ENCODE data around the gene PAPPA2. TPM values are rescaled to one million over a fixed set of nuclear protein-coding genes. Genes with fewer than 3 reads are reported as not detected.
"Not testable (repeated sequence)": the region's sequence is repeated elsewhere in the genome, so short reads cannot be mapped to it uniquely, and the experiment has no call there.

Gene PAPPA2
- total and polyA plus RNA-seq, 3 experiments from 2014 or later = 0.29 to 0.55 TPM; not detected in 1

DNA sequence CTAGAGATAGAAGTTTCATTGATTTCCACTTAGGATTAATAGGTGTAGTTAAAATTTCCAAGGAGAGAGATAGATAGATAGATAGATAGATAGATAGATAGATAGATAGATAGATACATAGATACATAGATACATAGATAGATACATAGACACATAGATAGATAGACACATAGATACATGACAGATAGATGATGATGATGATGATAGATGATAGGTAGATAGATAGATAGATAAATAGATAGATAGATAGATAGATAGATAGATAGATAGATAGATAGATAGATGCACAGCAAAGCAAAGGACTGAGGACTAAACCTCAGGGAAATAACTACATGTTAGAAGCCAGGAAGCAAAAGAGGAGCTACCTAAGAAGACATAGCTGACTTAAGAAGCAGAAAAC lies 171.8 kb downstream of the PAPPA2 start:
- not testable (repeated sequence) for H3K4me3 Mint-ChIP-seq, H3K9me3 Mint-ChIP-seq

DNA sequence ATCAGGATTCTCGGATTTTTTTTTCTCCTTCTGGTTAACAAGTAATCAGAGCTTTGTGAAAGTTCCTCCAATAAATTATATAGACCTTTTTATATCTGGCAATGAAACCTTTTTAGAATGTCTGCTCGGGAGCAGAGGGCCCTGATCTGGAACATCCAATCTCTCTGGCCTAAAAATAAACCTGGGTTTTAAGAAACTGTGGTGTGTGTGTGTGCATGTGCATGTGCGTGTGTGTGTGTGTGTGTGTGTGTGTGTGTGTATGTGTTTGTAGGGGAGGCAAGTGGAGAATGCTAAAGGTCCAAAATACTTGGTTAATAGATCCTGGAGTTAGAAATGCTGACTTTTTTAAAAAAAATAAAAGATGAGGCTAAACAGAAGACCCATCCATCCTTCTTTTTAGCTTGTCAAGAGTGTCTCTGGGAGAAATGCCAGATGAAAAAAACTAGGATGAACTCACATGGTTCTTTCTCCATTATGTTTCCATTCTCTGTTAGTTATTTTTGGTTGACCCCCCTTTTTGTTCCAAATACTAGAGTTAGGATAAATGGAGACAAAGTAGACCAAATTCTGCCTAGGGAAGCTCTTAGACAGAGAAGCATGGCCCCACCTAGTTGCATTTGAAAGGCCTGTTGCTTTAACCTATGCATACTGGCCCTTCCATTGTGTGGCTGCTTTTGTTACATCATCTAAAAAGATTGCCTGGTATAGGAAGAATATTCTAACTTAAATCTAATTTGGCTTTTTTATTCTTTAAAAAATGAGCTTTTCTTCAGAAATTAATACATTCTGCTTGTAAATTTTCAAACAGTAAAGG lies 175.9 kb downstream of the PAPPA2 start:
- H3K9me3 ChIP-seq (ENCODE audit: low read length) = no peaks in the 10 kb centered on the region
- no peaks in the 10 kb centered on the region for H3K36me3 Mint-ChIP-seq
- no peak overlapping the region for H3K4me3 ChIP-seq (ENCODE audit: low read length)
- POLR2A ChIA-PET = no interaction called here
- no peaks in the 10 kb centered on the region for H3K4me1 ChIP-seq (ENCODE audit: insufficient read depth, low read length)
- no peak overlapping the region for H3K4me3 Mint-ChIP-seq
- H3K27me3 ChIP-seq (ENCODE audit: insufficient read depth, low read length, poor library complexity, severe bottlenecking) = no peaks in the 10 kb centered on the region
- H3K27ac ChIP-seq (ENCODE audit: low read depth, low read length) = no peak overlapping the region
- peaks cover 0 to 1% of the 10 kb centered on the region in 2 donors for H3K27me3 Mint-ChIP-seq
- no peak overlapping the region for H3K27ac Mint-ChIP-seq
- H3K36me3 ChIP-seq (ENCODE audit: insufficient read depth, low read length) = no peaks in the 10 kb centered on the region
- CTCF ChIA-PET = no interaction called here
- no peaks in the 10 kb centered on the region for H3K4me1 Mint-ChIP-seq
- DNase-seq = no peak
- H3K9me3 Mint-ChIP-seq = peaks cover 0 to 6% (median 0%) of the 10 kb centered on the region in 5 donors

More for the DNA sequence above, 171.8 kb downstream of the PAPPA2 start:
- H3K27me3 ChIP-seq (ENCODE audit: insufficient read depth, low read length, poor library complexity, severe bottlenecking); CTCF ChIA-PET; DNase-seq; H3K9me3 ChIP-seq (ENCODE audit: low read length); POLR2A ChIA-PET; H3K36me3 Mint-ChIP-seq; H3K4me1 Mint-ChIP-seq; H3K36me3 ChIP-seq (ENCODE audit: insufficient read depth, low read length); H3K27ac Mint-ChIP-seq; H3K4me3 ChIP-seq (ENCODE audit: low read length); H3K27me3 Mint-ChIP-seq; H3K4me1 ChIP-seq (ENCODE audit: insufficient read depth, low read length); H3K27ac ChIP-seq (ENCODE audit: low read depth, low read length): not testable (repeated sequence)

DNA sequence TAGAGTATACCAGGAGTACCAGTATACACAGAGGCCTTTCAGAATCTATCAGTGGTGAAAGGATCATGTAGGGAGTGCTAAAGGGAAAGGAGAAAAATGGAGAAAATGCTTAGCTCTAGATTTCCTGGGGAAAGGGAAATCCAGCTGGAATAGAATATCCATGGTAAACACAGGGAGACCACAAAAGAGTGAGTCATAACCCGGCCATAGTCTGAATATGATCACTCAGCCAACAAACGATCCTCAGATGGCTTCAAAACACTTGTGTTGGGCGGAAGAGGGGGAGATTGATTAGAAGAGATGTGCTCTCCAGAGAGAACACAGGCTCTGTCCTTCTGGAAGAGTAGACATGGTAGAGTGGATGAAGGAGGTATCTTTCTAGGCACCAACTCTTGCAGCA lies 180.6 kb downstream of the PAPPA2 start:
- Histone ChIP-seq H3K4me3 (ENCODE audit: low read length) (no peak overlapping the region), H3K4me1 (ENCODE audit: insufficient read depth, low read length) (no peaks in the 10 kb centered on the region), H3K36me3 (ENCODE audit: insufficient read depth, low read length) (no peaks in the 10 kb centered on the region), H3K9me3 (ENCODE audit: low read length) (no peaks in the 10 kb centered on the region), H3K27ac (ENCODE audit: low read depth, low read length) (no peak overlapping the region), H3K27me3 (ENCODE audit: insufficient read depth, low read length, poor library complexity, severe bottlenecking) (no peaks in the 10 kb centered on the region)
- ChIA-PET POLR2A (no interaction called here), CTCF (no interaction called here)
- Mint-ChIP-seq H3K36me3 (no peaks in the 10 kb centered on the region), H3K4me1 (no peaks in the 10 kb centered on the region), H3K27me3 (peaks cover 0 to 1% of the 10 kb centered on the region in 2 donors), H3K4me3 (no peak overlapping the region), H3K9me3 (peaks cover 0 to 13% (median 3%) of the 10 kb centered on the region in 5 donors), H3K27ac (no peak overlapping the region)
- DNase-seq = no peak

DNA sequence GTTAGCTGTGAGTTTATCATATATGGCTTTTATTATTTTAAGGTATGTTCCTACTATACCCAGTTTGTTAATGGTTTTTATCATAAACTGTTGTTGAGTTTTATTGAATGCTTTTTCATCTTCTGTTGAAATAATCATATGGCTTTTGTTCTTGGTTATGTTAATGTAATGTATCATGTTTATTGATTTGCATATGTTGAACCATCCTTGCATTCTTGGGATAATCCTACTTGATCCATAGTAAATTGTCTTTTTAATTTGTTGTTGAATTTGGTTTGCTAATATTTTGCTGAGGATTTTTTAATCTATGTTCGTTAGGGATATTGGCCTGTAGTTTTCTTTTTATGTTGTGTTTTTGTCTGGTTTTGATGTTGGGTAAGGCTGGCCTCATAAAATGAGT lies 185.6 kb downstream of the PAPPA2 start:
- POLR2A ChIA-PET = no interaction called here
- Histone ChIP-seq H3K36me3 (ENCODE audit: insufficient read depth, low read length) (no peaks in the 10 kb centered on the region), H3K27me3 (ENCODE audit: insufficient read depth, low read length, poor library complexity, severe bottlenecking) (no peaks in the 10 kb centered on the region), H3K27ac (ENCODE audit: low read depth, low read length) (no peak overlapping the region), H3K4me3 (ENCODE audit: low read length) (no peak overlapping the region), H3K9me3 (ENCODE audit: low read length) (peaks cover 5% of the 10 kb centered on the region), H3K4me1 (ENCODE audit: insufficient read depth, low read length) (no peaks in the 10 kb centered on the region)
- CTCF ChIA-PET = no interaction called here
- Mint-ChIP-seq H3K36me3 (peaks cover 0 to 1% (median 0%) of the 10 kb centered on the region in 3 donors), H3K4me1 (no peaks in the 10 kb centered on the region), H3K9me3 (peaks cover 15 to 39% (median 28%) of the 10 kb centered on the region in 5 donors), H3K27me3 (no peaks in the 10 kb centered on the region), H3K4me3 (no peak overlapping the region), H3K27ac (no peak overlapping the region)
- no peak for DNase-seq

DNA sequence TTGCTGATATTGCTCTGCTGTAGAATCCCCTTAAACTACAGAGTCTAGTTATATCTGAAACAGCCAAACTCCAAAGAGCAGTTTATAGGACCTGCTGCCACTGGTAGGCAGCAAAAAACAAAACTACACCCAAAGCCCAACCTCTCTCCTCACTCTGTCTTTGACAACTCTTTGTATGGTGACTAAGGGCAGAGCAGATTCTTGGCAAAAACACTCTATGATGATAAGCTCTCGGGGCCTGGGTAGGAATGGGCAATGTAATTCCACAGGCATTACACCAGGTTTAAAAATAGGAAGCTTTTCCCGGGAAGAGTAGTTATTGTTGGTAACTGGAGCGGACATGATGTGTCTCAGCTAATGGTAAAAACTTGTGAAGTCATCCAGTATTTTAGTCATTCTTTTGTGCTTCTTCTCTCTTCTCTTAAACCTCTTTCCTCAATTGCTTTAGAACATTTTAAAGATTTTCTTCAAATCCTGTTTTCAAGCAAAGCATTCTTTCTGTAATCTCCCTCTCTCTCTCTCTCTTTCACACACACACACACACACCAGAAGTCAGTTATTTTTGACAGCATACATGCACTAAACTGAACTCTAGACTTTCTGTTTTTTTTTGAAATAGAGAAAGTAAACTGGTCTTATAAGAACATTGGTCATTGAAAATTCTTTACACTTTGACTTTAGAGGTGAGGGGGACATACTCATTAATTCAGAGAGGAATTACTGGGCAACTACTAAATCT lies 193.5 kb downstream of the PAPPA2 start:
- Histone ChIP-seq H3K27me3 (ENCODE audit: insufficient read depth, low read length, poor library complexity, severe bottlenecking) (no peaks in the 10 kb centered on the region), H3K36me3 (ENCODE audit: insufficient read depth, low read length) (no peaks in the 10 kb centered on the region), H3K4me1 (ENCODE audit: insufficient read depth, low read length) (no peaks in the 10 kb centered on the region), H3K27ac (ENCODE audit: low read depth, low read length) (no peak overlapping the region), H3K4me3 (ENCODE audit: low read length) (no peak overlapping the region), H3K9me3 (ENCODE audit: low read length) (peaks cover 5% of the 10 kb centered on the region)
- ChIA-PET CTCF (no interaction called here), POLR2A (no interaction called here)
- peaks cover 5 to 22% (median 17%) of the 10 kb centered on the region in 5 donors for H3K9me3 Mint-ChIP-seq
- no peak overlapping the region for H3K4me3 Mint-ChIP-seq
- peaks cover 0 to 1% of the 10 kb centered on the region in 2 donors for H3K27me3 Mint-ChIP-seq
- no peak for DNase-seq
- no peak overlapping the region for H3K27ac Mint-ChIP-seq
- H3K4me1 Mint-ChIP-seq = no peaks in the 10 kb centered on the region
- no peaks in the 10 kb centered on the region for H3K36me3 Mint-ChIP-seq

DNA sequence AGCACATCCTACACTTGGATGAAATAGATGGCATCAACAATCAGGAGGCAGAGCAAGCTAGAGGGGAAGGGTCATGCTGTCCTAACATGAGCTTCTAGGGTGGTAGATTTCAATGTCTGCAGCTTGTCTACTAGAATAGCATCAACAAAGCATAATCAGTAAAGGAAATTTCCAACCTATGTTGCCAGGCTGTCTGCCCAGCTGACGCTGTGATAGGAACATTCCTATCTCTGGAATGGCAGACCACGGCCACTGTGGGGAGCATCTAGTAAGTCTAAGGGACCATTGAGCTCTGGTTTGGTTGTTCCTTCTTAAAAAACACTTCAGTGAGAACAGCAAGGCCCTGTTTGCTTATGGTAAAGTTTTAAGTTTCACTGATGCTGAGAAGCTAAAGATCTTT lies 206.8 kb downstream of the PAPPA2 start:
- Mint-ChIP-seq H3K36me3 (no peaks in the 10 kb centered on the region), H3K27ac (no peak overlapping the region), H3K9me3 (peaks cover 0 to 9% (median 0%) of the 10 kb centered on the region in 5 donors), H3K27me3 (peaks cover 0 to 4% of the 10 kb centered on the region in 2 donors), H3K4me3 (no peak overlapping the region), H3K4me1 (no peaks in the 10 kb centered on the region)
- Histone ChIP-seq H3K27me3 (ENCODE audit: insufficient read depth, low read length, poor library complexity, severe bottlenecking) (no peaks in the 10 kb centered on the region), H3K4me3 (ENCODE audit: low read length) (no peak overlapping the region), H3K9me3 (ENCODE audit: low read length) (no peaks in the 10 kb centered on the region), H3K36me3 (ENCODE audit: insufficient read depth, low read length) (no peaks in the 10 kb centered on the region), H3K4me1 (ENCODE audit: insufficient read depth, low read length) (no peaks in the 10 kb centered on the region), H3K27ac (ENCODE audit: low read depth, low read length) (no peak overlapping the region)
- DNase-seq = no peak
- ChIA-PET CTCF (no interaction called here), POLR2A (no interaction called here)

DNA sequence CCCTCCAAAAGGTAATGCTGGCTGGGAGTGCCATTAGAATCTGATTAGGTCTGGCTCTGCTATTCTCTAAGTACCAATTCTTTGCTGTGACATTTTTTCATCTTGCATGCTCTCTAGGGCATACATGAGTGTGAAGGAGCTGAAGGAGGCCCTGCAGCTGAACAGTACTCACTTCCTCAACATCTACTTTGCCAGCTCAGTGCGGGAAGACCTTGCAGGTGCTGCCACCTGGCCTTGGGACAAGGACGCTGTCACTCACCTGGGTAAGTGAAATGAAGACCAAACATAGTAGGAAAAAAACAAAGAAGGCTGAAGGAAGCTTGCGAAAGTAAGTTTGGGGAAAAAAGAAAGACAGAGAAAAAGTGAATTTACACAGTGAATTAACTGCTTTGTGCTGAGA lies 207.9 kb downstream of the PAPPA2 start:
- peaks cover 0 to 6% (median 0%) of the 10 kb centered on the region in 5 donors for H3K9me3 Mint-ChIP-seq
- ChIA-PET CTCF (no interaction called here), POLR2A (no interaction called here)

DNA sequence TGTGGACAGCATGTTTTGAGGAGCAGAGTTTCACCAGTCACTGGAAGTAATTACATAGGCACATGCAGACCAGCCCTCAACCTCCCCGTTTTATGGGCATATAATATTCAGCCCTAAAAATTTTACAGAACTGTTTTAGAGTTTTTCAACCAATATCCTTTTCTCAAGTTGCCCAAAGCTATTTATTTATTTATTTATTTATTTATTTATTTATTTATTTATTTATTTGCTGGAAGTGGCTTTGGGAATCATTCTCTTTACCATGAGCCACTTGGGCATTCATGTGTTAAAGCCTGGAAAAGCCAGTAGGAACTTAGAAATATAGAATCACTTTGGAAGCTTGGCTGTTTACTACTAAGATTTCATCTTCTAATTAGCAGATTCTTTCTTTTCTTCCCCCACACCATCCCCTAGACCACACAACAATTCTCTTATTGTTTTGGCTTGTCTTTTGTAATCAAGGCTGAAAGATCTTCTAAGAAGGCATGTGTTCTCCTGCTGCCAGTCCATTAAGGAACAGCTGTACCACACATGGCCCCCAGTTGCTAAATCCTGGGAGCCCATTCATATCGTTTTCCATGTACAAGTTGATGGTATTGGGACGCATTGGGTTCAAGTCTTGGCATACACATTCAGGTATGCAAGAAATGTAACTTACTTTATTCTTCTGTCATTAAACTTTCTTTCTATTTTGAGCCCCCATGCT lies 220.0 kb downstream of the PAPPA2 start:
- Mint-ChIP-seq H3K4me1 (no peaks in the 10 kb centered on the region), H3K36me3 (no peaks in the 10 kb centered on the region)
- CTCF ChIA-PET = no interaction called here

More for the DNA sequence above, 207.9 kb downstream of the PAPPA2 start:
- H3K36me3 ChIP-seq (ENCODE audit: insufficient read depth, low read length) = no peaks in the 10 kb centered on the region
- DNase-seq = no peak
- H3K27ac ChIP-seq (ENCODE audit: low read depth, low read length) = no peak overlapping the region
- H3K4me3 ChIP-seq (ENCODE audit: low read length) = no peak overlapping the region
- H3K4me1 ChIP-seq (ENCODE audit: insufficient read depth, low read length) = no peaks in the 10 kb centered on the region
- no peaks in the 10 kb centered on the region for H3K9me3 ChIP-seq (ENCODE audit: low read length)
- Mint-ChIP-seq H3K27ac (no peak overlapping the region), H3K4me1 (no peaks in the 10 kb centered on the region), H3K36me3 (no peaks in the 10 kb centered on the region), H3K27me3 (peaks cover 0 to 3% of the 10 kb centered on the region in 2 donors), H3K4me3 (no peak overlapping the region)
- no peaks in the 10 kb centered on the region for H3K27me3 ChIP-seq (ENCODE audit: insufficient read depth, low read length, poor library complexity, severe bottlenecking)

More for the DNA sequence above, 220.0 kb downstream of the PAPPA2 start:
- POLR2A ChIA-PET = no interaction called here
- H3K4me3 Mint-ChIP-seq = no peak overlapping the region
- no peaks in the 10 kb centered on the region for H3K9me3 ChIP-seq (ENCODE audit: low read length)
- H3K4me3 ChIP-seq (ENCODE audit: low read length) = no peak overlapping the region
- no peaks in the 10 kb centered on the region for H3K36me3 ChIP-seq (ENCODE audit: insufficient read depth, low read length)
- no peaks in the 10 kb centered on the region for H3K27me3 Mint-ChIP-seq
- peaks cover 0 to 8% (median 0%) of the 10 kb centered on the region in 5 donors for H3K9me3 Mint-ChIP-seq
- DNase-seq = no peak
- H3K27me3 ChIP-seq (ENCODE audit: insufficient read depth, low read length, poor library complexity, severe bottlenecking) = no peaks in the 10 kb centered on the region
- H3K4me1 ChIP-seq (ENCODE audit: insufficient read depth, low read length) = no peaks in the 10 kb centered on the region
- H3K27ac Mint-ChIP-seq = peak overlapping the region in 1 of 8 donors; percentile 32
- H3K27ac ChIP-seq (ENCODE audit: low read depth, low read length) = no peak overlapping the region

Data from CD8-positive, alpha-beta memory T cell (primary cell).